HCT116 (cell line): ENCODE results near the gene SERPINI1. TPM values are rescaled to one million over a fixed set of nuclear protein-coding genes. Genes with fewer than 3 reads are reported as not detected.

Experiments
- ATAC-seq: fragments of 200-7000 bp; cut with Tn5 transposase; 2 replicates; pipeline ENCODE4 v1.9.1; 2020; ENCODE audit warnings: mild to moderate bottlenecking, moderate library complexity
- BruUV-seq: library from RNA; stranded (reverse); fragments of 400-500 nt; replicated peaks from 2 replicates; lab custom pipeline; 2021; lab: Mats Ljungman, UMichigan
- CTCF ChIA-PET: fragments of 300-600 bp; sonication (Branson Sonifier 250); formaldehyde crosslinking; loops from one replicate; lab custom pipeline; 2021; ENCODE audit warnings: antibody characterized with exemption; lab: Charles Lee
- POLR2A ChIA-PET: fragments of 300-600, 350-600 bp; sonication (Branson Sonifier 250); formaldehyde crosslinking; loops from one replicate; lab custom pipeline; 2021; ENCODE audit warnings: antibody characterized with exemption; lab: Charles Lee
- RAD21 ChIA-PET, 2 experiments: fragments of 300-600 bp; sonication (Branson Sonifier 250); formaldehyde crosslinking; loops; one replicate each; lab custom pipeline; 2023; ENCODE audit warnings: low total read pairs in 2 of 2; ENCODE audit not compliant: uncharacterized antibody in 2 of 2, unreplicated experiment in 2 of 2, low non-redundant PET in 1 of 2; lab: Charles Lee
- DNase-seq: peaks from one replicate; pipeline ENCODE4 v3.0.0-alpha.2; 2010; ENCODE audit warnings: low read depth, low spot score
- H2AFZ ChIP-seq: fragments of 200-600 bp; shearing (Covaris generic), sonication (generic); 2 replicates; pipeline ENCODE4 v1.6.1; 2017; ENCODE audit warnings: low read depth, mixed run types, mixed read lengths, antibody characterized with exemption, low read length; ENCODE audit not compliant: poor library complexity, severe bottlenecking
- H3K27ac ChIP-seq: 2 replicates; pipeline ENCODE4 v1.5.1; 2012; ENCODE audit warnings: low read depth, low read length
- H3K27me3 ChIP-seq: fragments of 200-600 bp; sonication (generic); 2 replicates; pipeline ENCODE4 v1.6.1; 2016; ENCODE audit warnings: mixed run types, low read length, mixed read lengths; ENCODE audit not compliant: insufficient read depth
- H3K36me3 ChIP-seq, 2 experiments: fragments of 200-500 bp in 1 of 2; fragments of 200-600 bp in 1 of 2; sonication (Bioruptor generic) in 1 of 2; sonication (generic) in 1 of 2; 2 replicates each; pipeline versions ENCODE4 v1.5.1 to v1.6.1; 2014 to 2016; ENCODE audit warnings: low read length in 2 of 2, inconsistent platforms in 1 of 2, mixed read lengths in 1 of 2, mixed run types in 1 of 2; ENCODE audit not compliant: insufficient read depth in 2 of 2, control insufficient read depth in 1 of 2
- H3K4me1 ChIP-seq, 2 experiments: fragments of 200-600 bp in 1 of 2; sonication (generic) in 1 of 2; 2 replicates each; pipeline versions ENCODE4 v1.5.1 to v1.6.1; 2012 to 2017; ENCODE audit warnings: low read length in 2 of 2, inconsistent platforms in 1 of 2, mild to moderate bottlenecking in 1 of 2, mixed read lengths in 1 of 2, mixed run types in 1 of 2, moderate library complexity in 1 of 2; ENCODE audit not compliant: insufficient read depth in 2 of 2, control insufficient read depth in 1 of 2
- H3K4me2 ChIP-seq: fragments of 200-600 bp; sonication (generic); 2 replicates; pipeline ENCODE4 v1.6.1; 2017; ENCODE audit warnings: mixed run types, low read length, mixed read lengths
- H3K4me3 ChIP-seq, 2 experiments: fragments of 200-600 bp in 1 of 2; sonication (generic) in 1 of 2; replicated peaks in 1 of 2; 2 replicates each; pipeline ENCODE4 v1.5.1; 2011 to 2016; ENCODE audit warnings: low read length in 2 of 2, control low read depth in 1 of 2, low read depth in 1 of 2, mild to moderate bottlenecking in 1 of 2, mixed read lengths in 1 of 2, mixed run types in 1 of 2
- H3K79me2 ChIP-seq: fragments of 200-600 bp; sonication (generic); 2 replicates; pipeline ENCODE4 v1.6.1; 2017; ENCODE audit warnings: mild to moderate bottlenecking, mixed run types, low read length, moderate library complexity, mixed read lengths; ENCODE audit not compliant: insufficient read depth
- H3K9ac ChIP-seq: fragments of 200-600 bp; sonication (generic); 2 replicates; pipeline ENCODE4 v1.6.1; 2016; ENCODE audit warnings: low read length, mixed read lengths
- H3K9me2 ChIP-seq: fragments of 200-600 bp; sonication (generic), shearing (Covaris generic); 2 replicates; pipeline ENCODE4 v1.6.1; 2017; ENCODE audit warnings: mixed run types, mild to moderate bottlenecking, moderate library complexity; ENCODE audit not compliant: insufficient read depth
- H3K9me3 ChIP-seq, 2 experiments: fragments of 200-500 bp in 1 of 2; fragments of 200-600 bp in 1 of 2; sonication (Bioruptor generic) in 1 of 2; sonication (generic) in 1 of 2; 2 replicates each; pipeline ENCODE4 v1.6.1; 2014 to 2017; ENCODE audit warnings: low read length in 2 of 2, mixed read lengths in 2 of 2, inconsistent platforms in 1 of 2, low read depth in 1 of 2, mild to moderate bottlenecking in 1 of 2, mixed run types in 1 of 2, moderate library complexity in 1 of 2; ENCODE audit not compliant: control insufficient read depth in 1 of 2, insufficient read depth in 1 of 2
- H4K20me1 ChIP-seq: fragments of 200-600 bp; sonication (generic), shearing (Covaris generic); 2 replicates; pipeline ENCODE4 v1.6.1; 2017; ENCODE audit warnings: mixed run types, mild to moderate bottlenecking, moderate library complexity; ENCODE audit not compliant: insufficient read depth
- CBX3 ChIP-seq: IDR thresholded peaks from 2 replicates; pipeline ENCODE4 v1.6.1; 2012; ENCODE audit warnings: low read depth
- CEBPB ChIP-seq: IDR thresholded peaks from 2 replicates; pipeline ENCODE4 v1.6.1; 2012; ENCODE audit warnings: low read depth
- ELF1 ChIP-seq: IDR thresholded peaks from 2 replicates; pipeline ENCODE4 v1.6.1; 2012; ENCODE audit warnings: low read depth, borderline replicate concordance
- EZH2 ChIP-seq: fragments of 200-600 bp; sonication (generic); IDR thresholded peaks from 2 replicates; pipeline ENCODE4 v1.6.1; 2017; ENCODE audit warnings: antibody characterized with exemption, mixed run types
- EZH2phosphoT487 ChIP-seq: fragments of 200-600 bp; IDR thresholded peaks from 2 replicates; pipeline ENCODE4 v1.6.1; 2018; ENCODE audit warnings: antibody characterized with exemption, borderline replicate concordance
- POLR2AphosphoS5 ChIP-seq: IDR thresholded peaks from 2 replicates; pipeline ENCODE4 v1.6.1; 2011; ENCODE audit warnings: mild to moderate bottlenecking, low read depth, low read length, moderate library complexity
- ZBTB33 ChIP-seq: IDR thresholded peaks from 2 replicates; pipeline ENCODE4 v1.6.1; 2011; ENCODE audit warnings: mild to moderate bottlenecking, low read length, moderate library complexity; ENCODE audit not compliant: insufficient replicate concordance; ENCODE audit errors: extremely low read depth
- intact Hi-C: fragments of 100-400 bp; cut with micrococcal nuclease; formaldehyde crosslinking; loops from 2 replicates; pipeline ENCODE4 v1.10.0; 2022
- total RNA-seq: library from RNA; stranded (reverse); gene quantifications from one replicate; pipeline ENCODE4 v1.2.1, GENCODE V29; 2021; ENCODE audit not compliant: unreplicated experiment

The SERPINI1 gene
- total RNA-seq, 1 experiment from 2014 or later, result 6.5 TPM

GRCh38 chr3:167728176-167728575 is 7.3 kb upstream of the SERPINI1 start:
- no peak overlapping the region for H2AFZ ChIP-seq
- no peaks in the 10 kb centered on the region for H3K9me3 ChIP-seq
- DNase-seq, result no peak
- H3K9me2 ChIP-seq, result no peaks in the 10 kb centered on the region
- no peak overlapping the region for H3K9ac ChIP-seq
- H3K27ac ChIP-seq, result no peak overlapping the region
- peaks cover 26% of the 10 kb centered on the region; the same call in 1 of the 2 replicates for H4K20me1 ChIP-seq
- RAD21 ChIA-PET, result no interaction called here
- intact Hi-C loops, result no loop called here
- TF ChIP-seq CEBPB, result no peak
- TF ChIP-seq ZBTB33, result no peak
- TF ChIP-seq POLR2AphosphoS5, result no peak
- TF ChIP-seq ELF1, result no peak
- TF ChIP-seq EZH2phosphoT487, result no peak
- TF ChIP-seq EZH2, result no peak
- TF ChIP-seq, all 23 proteins: peak for 0
- H3K4me1 ChIP-seq, result peaks cover 2 to 3% of the 10 kb centered on the region in 2 experiments; a peak in 3 of 4 replicates
- H3K4me2 ChIP-seq, result no peak overlapping the region
- ChIA-PET POLR2A (no interaction called here), CTCF (no interaction called here)
- no peak overlapping the region for H3K4me3 ChIP-seq
- BruUV-seq, result no TSS peak
- H3K27me3 ChIP-seq, result no peaks in the 10 kb centered on the region
- H3K79me2 ChIP-seq, result peaks cover 99% of the 10 kb centered on the region
- ATAC-seq, result no peak
- H3K36me3 ChIP-seq, result no peaks in the 10 kb centered on the region

GRCh38 chr3:167728632-167729323 is 6.7 kb upstream of the SERPINI1 start:
- no peak overlapping the region for H3K27ac ChIP-seq
- no peaks in the 10 kb centered on the region for H3K36me3 ChIP-seq
- no peak for ATAC-seq
- H3K4me2 ChIP-seq, result no peak overlapping the region
- no peak for TF ChIP-seq ZBTB33
- TF ChIP-seq CBX3, result no peak
- ChIA-PET RAD21 (no interaction called here), CTCF (no interaction called here), POLR2A (no interaction called here)
- H3K27me3 ChIP-seq, result no peaks in the 10 kb centered on the region
- H2AFZ ChIP-seq, result no peak overlapping the region
- no peaks in the 10 kb centered on the region for H3K9me2 ChIP-seq
- H4K20me1 ChIP-seq, result peaks cover 26% of the 10 kb centered on the region; the same call in 1 of the 2 replicates
- no peak for DNase-seq
- no TSS peak for BruUV-seq
- no peaks in the 10 kb centered on the region for H3K9me3 ChIP-seq
- H3K79me2 ChIP-seq, result peaks cover 99% of the 10 kb centered on the region
- intact Hi-C loops, result no loop called here
- H3K4me1 ChIP-seq, result peaks cover 5 to 9% of the 10 kb centered on the region in 2 experiments; a peak in 3 of 4 replicates
- H3K4me3 ChIP-seq, result no peak overlapping the region
- no peak overlapping the region for H3K9ac ChIP-seq
